ENCODE measurements around the gene RASA3.

Gene RASA3

DNA sequence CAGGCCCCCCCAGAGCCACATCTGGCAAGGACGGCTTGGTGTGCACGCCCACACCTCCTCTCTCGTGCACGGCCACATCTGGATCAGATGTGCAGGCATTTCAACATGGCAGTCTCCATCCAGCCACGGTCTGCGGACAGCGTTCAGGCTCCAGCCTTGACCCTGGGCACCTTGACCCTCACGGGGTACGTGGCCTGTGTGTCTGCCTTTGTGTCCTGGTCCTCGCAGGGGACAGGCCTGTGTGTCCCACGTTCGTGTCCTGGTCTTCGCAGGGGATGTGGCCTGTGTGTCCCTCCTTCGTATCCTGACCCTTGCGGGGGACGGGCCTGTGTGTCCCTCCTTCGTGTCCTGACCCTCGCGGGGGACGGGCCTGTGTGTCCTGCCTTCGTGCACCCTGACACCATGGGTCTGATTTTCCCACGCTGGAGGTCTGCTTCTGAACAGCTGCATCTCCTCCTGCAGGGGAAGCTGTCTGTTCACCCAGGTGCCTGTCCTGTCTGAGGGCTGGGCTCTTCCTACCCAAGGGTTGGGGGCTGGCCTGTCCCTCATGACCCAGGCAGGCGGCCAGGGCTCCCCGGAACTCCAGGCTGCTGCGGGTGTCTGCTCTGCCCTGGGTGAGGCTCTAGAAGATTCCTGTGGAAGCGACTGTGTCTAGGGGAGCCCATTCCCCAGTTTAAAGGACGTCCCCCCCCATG is 25.3 kb downstream of the RASA3 start:
- TF ChIP-seq, protein P1, sequence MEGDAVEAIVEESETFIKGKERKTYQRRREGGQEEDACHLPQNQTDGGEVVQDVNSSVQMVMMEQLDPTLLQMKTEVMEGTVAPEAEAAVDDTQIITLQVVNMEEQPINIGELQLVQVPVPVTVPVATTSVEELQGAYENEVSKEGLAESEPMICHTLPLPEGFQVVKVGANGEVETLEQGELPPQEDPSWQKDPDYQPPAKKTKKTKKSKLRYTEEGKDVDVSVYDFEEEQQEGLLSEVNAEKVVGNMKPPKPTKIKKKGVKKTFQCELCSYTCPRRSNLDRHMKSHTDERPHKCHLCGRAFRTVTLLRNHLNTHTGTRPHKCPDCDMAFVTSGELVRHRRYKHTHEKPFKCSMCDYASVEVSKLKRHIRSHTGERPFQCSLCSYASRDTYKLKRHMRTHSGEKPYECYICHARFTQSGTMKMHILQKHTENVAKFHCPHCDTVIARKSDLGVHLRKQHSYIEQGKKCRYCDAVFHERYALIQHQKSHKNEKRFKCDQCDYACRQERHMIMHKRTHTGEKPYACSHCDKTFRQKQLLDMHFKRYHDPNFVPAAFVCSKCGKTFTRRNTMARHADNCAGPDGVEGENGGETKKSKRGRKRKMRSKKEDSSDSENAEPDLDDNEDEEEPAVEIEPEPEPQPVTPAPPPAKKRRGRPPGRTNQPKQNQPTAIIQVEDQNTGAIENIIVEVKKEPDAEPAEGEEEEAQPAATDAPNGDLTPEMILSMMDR (IDR thresholded peaks at IDR 0.05; ENCODE audit: poor library complexity, severe bottlenecking), result no peak
- no peaks in the 10 kb centered on the region for H3K4me1 ChIP-seq (ENCODE audit: insufficient read depth, poor library complexity, severe bottlenecking)
- H3K36me3 ChIP-seq (ENCODE audit: low read depth), result no peaks in the 10 kb centered on the region
- H3K27ac ChIP-seq (ENCODE audit: poor library complexity, severe bottlenecking), result no peak overlapping the region
- no peaks in the 10 kb centered on the region for H3K9me3 ChIP-seq (ENCODE audit: severe bottlenecking)
- H3K27me3 ChIP-seq (ENCODE audit: insufficient read depth, poor library complexity, severe bottlenecking), result no peaks in the 10 kb centered on the region
- no peak for ATAC-seq (ENCODE audit: low read depth)
- DNase-seq (ENCODE audit: low spot score), result peak; percentile 68
- H3K4me3 ChIP-seq (ENCODE audit: severe bottlenecking), result no peak overlapping the region

DNA sequence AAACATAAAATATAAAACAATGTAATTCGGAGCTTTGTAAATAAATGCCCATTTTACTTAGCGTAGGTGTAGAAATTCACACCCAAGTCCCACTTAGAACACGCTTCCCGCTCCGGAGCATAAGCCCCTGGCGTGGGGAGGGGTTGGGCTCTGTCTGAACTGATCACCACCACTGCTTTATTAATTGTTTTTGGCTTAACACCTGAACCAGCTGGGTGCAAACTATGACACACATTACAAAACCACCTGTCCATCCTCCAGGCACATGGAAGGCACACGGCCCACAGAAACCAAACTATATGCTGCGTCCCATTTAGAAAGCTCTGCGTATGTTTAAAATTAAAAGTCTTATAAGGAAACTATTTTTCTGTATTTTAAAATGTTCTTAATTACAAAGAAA is 25.9 kb downstream of the RASA3 start:
- H3K4me3 ChIP-seq (ENCODE audit: severe bottlenecking), result no peak overlapping the region
- H3K36me3 ChIP-seq (ENCODE audit: low read depth), result no peaks in the 10 kb centered on the region
- TF ChIP-seq, protein P1 (IDR thresholded peaks at IDR 0.05; ENCODE audit: poor library complexity, severe bottlenecking), result no peak
- H3K4me1 ChIP-seq (ENCODE audit: insufficient read depth, poor library complexity, severe bottlenecking), result no peaks in the 10 kb centered on the region
- no peaks in the 10 kb centered on the region for H3K9me3 ChIP-seq (ENCODE audit: severe bottlenecking)
- ATAC-seq (ENCODE audit: low read depth) (no peak), DNase-seq (ENCODE audit: low spot score) (no peak)
- H3K27me3 ChIP-seq (ENCODE audit: insufficient read depth, poor library complexity, severe bottlenecking), result no peaks in the 10 kb centered on the region
- H3K27ac ChIP-seq (ENCODE audit: poor library complexity, severe bottlenecking), result no peak overlapping the region

DNA sequence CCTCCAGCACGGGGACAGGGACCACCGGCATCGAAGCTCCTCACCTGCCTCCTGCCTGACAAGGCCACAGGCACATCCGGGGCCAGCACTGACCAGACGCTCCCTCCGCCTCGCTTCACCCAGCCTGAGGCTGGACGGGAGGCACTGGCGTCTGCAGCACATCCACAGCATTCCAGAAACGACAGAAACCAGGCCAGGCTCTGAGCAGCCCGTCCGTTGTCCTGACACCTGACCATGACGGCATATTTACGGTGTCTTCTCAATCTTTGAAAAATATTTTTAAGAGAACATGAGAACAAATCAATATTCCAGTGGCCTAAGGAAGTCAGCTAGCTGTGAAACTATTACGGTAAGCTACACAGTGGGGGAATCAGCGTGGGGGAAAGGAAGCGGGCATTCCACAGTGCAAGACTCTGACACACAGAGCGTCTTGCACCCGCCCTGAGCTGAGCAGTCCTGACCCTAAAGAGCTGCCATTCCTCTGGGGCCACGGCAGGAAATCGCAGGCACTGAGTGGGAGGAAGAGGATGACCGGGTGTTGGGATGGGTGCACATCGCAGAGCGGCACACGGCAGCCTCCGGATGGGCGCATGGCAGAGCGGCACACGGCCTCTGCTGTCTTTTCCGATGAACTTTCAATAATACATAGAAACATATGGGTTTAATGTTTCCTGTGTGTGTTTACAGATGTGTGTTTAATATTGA is 26.8 kb downstream of the RASA3 start:
- H3K4me3 ChIP-seq (ENCODE audit: severe bottlenecking), result no peak overlapping the region
- TF ChIP-seq, protein P1 (IDR thresholded peaks at IDR 0.05; ENCODE audit: poor library complexity, severe bottlenecking), result no peak
- H3K27me3 ChIP-seq (ENCODE audit: insufficient read depth, poor library complexity, severe bottlenecking), result no peaks in the 10 kb centered on the region
- ATAC-seq (ENCODE audit: low read depth) (no peak), DNase-seq (ENCODE audit: low spot score) (peak; percentile 21)
- H3K36me3 ChIP-seq (ENCODE audit: low read depth), result no peaks in the 10 kb centered on the region
- H3K27ac ChIP-seq (ENCODE audit: poor library complexity, severe bottlenecking), result no peak overlapping the region
- no peaks in the 10 kb centered on the region for H3K9me3 ChIP-seq (ENCODE audit: severe bottlenecking)
- no peaks in the 10 kb centered on the region for H3K4me1 ChIP-seq (ENCODE audit: insufficient read depth, poor library complexity, severe bottlenecking)

DNA sequence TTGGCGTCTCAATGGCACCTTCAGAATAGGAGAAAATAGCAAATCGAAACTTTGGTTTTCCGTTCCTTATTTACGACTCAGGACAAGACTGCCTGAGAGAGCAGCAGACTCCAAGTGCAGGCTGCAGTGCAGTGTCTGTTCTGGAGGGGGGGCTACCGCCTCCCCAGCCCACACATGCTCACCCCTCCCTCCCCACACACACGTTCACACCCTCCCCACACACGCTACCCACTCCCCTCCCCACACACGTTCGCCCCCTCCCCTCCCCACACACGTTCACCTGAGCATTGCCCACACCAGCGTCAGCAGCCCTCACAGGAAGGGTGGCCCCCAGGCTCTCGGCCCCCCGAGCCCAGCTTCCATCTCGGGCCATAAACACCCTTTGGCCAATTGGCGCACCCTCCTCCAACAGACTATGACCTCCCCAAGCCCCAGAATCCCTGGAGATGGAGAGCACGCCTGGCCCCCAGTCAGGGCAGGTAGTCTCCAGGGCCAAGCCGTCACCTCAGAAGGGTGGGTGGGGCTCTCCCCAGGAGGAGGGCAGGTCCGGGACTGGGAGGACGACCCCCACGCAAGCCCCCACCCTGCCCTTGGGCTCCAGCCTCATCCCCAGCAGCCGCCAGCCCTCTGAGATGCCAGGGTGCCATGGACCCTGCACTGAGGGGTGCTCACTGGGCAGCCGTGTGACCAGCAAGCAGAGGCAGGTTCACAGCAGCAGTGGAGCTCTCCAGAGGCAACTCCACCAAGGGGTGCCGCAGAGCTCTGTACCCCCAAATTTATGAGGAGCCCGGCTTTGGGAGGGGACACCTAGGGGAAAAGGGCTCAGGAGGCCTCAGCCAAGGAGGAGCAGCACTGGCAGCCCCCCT is 27.5 kb downstream of the RASA3 start:
- Histone ChIP-seq H3K27ac (ENCODE audit: poor library complexity, severe bottlenecking) (no peak overlapping the region), H3K27me3 (ENCODE audit: insufficient read depth, poor library complexity, severe bottlenecking) (no peaks in the 10 kb centered on the region), H3K4me1 (ENCODE audit: insufficient read depth, poor library complexity, severe bottlenecking) (no peaks in the 10 kb centered on the region), H3K4me3 (ENCODE audit: severe bottlenecking) (no peak overlapping the region), H3K36me3 (ENCODE audit: low read depth) (no peaks in the 10 kb centered on the region), H3K9me3 (ENCODE audit: severe bottlenecking) (no peaks in the 10 kb centered on the region)
- peak; percentile 48 for DNase-seq (ENCODE audit: low spot score)
- TF ChIP-seq, protein P1 (IDR thresholded peaks at IDR 0.05; ENCODE audit: poor library complexity, severe bottlenecking), result no peak
- no peak for ATAC-seq (ENCODE audit: low read depth)

Measured in RWPE2 (cell line).